ENCODE measurements around the gene RNASEH1.

DNA sequence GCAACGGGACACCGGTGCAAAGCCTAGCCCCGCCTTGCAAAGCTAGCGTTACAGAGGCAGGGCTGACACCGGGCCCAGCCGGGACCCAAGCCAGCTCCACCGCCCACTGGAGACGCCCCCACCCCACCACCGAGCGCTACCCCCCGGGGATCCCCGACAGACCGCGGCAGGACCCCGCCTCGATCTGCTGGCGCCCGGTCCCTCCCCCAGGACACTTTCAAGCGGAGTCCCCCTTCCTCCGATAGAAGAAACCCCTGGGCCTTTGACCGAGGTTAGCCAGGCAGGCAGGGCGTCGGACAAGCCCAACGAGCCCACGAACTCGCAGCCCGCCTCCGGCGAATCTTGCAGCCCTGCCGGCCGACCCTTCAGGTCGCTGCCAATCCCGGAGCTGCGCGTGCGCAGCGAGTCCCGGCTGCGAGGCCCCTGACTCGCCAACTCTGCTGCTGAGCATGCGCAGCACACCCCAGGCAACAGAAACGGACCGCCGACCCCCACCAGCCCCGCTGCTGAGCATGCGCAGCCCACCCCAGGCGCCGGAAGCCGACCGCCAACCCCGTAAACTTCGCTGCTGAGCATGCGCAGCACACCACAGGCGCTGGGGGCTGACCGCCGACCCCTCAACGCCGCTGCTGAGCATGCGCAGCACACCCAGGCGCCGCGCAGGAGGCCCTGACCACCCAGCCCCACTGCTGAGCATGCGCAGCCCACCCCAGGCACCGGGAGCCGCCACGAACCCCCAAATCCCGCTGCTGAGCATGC is 39.5 kb downstream of the RNASEH1 start:
- TF ChIP-seq, protein P1, sequence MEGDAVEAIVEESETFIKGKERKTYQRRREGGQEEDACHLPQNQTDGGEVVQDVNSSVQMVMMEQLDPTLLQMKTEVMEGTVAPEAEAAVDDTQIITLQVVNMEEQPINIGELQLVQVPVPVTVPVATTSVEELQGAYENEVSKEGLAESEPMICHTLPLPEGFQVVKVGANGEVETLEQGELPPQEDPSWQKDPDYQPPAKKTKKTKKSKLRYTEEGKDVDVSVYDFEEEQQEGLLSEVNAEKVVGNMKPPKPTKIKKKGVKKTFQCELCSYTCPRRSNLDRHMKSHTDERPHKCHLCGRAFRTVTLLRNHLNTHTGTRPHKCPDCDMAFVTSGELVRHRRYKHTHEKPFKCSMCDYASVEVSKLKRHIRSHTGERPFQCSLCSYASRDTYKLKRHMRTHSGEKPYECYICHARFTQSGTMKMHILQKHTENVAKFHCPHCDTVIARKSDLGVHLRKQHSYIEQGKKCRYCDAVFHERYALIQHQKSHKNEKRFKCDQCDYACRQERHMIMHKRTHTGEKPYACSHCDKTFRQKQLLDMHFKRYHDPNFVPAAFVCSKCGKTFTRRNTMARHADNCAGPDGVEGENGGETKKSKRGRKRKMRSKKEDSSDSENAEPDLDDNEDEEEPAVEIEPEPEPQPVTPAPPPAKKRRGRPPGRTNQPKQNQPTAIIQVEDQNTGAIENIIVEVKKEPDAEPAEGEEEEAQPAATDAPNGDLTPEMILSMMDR (IDR thresholded peaks at IDR 0.05; ENCODE audit: low read depth, low read length, poor library complexity, severe bottlenecking), result no peak
- no peak for TF ChIP-seq EZH2phosphoT487 (IDR thresholded peaks at IDR 0.05; ENCODE audit: borderline replicate concordance, low read length)

Data from DOHH2 (cell line).